GM12891 (cell line): Measurements from ENCODE around the gene OCA2.

Experiments
- POLR2A ChIP-seq: IDR thresholded peaks from 2 replicates; pipeline ENCODE4 v1.6.1; 2011; ENCODE audit warnings: low read depth, low read length, control low read depth
- POLR2AphosphoS5 ChIP-seq: IDR thresholded peaks from 2 replicates; pipeline ENCODE4 v1.6.1; 2011; ENCODE audit warnings: low read depth, low read length, control low read depth

GRCh38 chr15:27771892-27772291, 327.2 kb downstream of the OCA2 start:
- TF ChIP-seq POLR2A (no peak), POLR2AphosphoS5 (no peak)
